Thyroid gland (tissue), 4 donors: Measurements from ENCODE around the gene MLANA.

ENCODE experiments used
- CTCF ChIP-seq, 6 experiments: fragments of 200-600 bp in 3 of 6; fragments of 450-650 bp in 3 of 6; sonication (generic) in 3 of 6; IDR thresholded peaks; one replicate each; pipeline ENCODE4 v1.5.1; 2016 to 2019; ENCODE audit warnings: antibody characterized with exemption in 6 of 6, mild to moderate bottlenecking in 2 of 6, inconsistent platforms in 1 of 6, moderate library complexity in 1 of 6
- POLR2A ChIP-seq, 2 donors: fragments of 450-650 bp; IDR thresholded peaks; one replicate each; pipeline ENCODE4 v1.6.1; 2017; ENCODE audit warnings: antibody characterized with exemption in 2 of 2, mild to moderate bottlenecking in 2 of 2, moderate library complexity in 1 of 2

DNA sequence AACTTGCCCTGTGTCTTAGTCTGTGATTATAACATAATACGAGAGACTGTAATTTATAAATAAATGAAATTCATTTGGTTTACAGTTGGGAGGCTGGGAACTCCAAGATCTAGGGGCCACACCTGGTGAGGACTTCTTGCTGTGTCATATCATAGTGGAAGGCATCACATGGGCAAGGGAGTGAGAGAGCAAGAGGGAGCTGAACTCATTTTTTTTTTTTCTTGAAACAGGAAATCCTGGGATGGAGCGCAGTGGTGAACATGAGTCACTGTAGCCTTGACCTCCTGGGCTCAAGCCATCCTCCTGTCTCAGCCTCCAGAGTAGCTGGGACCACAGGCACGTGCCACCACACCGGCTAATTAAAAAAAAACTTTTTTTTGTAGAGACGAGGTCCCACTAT is 7.2 kb downstream of the MLANA start:
- TF ChIP-seq CTCF (IDR thresholded peaks at IDR 0.05) = no peak
- no peak for TF ChIP-seq POLR2A (IDR thresholded peaks at IDR 0.05)
